Thyroid gland (tissue), 4 donors: ENCODE data around the gene WDR36. TPM values are rescaled to one million over a fixed set of nuclear protein-coding genes. Genes with fewer than 3 reads are reported as not detected.

Experiments used
- DNase-seq, 2 donors: peaks; one replicate each; pipeline ENCODE4 v3.0.0-alpha.2; 2019
- H3K27ac ChIP-seq, 3 donors: fragments of 200-600 bp; sonication (generic); 1 replicate in 2 of 3; 2 replicates in 1 of 3; pipeline ENCODE4 v1.5.1; 2016 to 2019; ENCODE audit warnings: mild to moderate bottlenecking in 1 of 3, moderate library complexity in 1 of 3
- H3K27me3 ChIP-seq: fragments of 200-600 bp; sonication (generic); one replicate; pipeline ENCODE4 v1.5.1; 2019
- H3K36me3 ChIP-seq, 2 donors: fragments of 200-600 bp; sonication (generic); one replicate each; pipeline ENCODE4 v1.5.1; 2016 to 2019
- H3K4me1 ChIP-seq, 2 donors: fragments of 200-600 bp; sonication (generic); one replicate each; pipeline ENCODE4 v1.5.1; 2017 to 2019
- H3K4me3 ChIP-seq, 3 donors: fragments of 200-600 bp; sonication (generic); replicated peaks in 1 of 3; 1 replicate in 2 of 3; 2 replicates in 1 of 3; pipeline ENCODE4 v1.5.1; 2016; ENCODE audit warnings: mild to moderate bottlenecking in 1 of 3
- H3K9me3 ChIP-seq: fragments of 200-600 bp; sonication (generic); one replicate; pipeline ENCODE4 v1.5.1; 2017
- CTCF ChIP-seq, 6 experiments: fragments of 200-600 bp in 3 of 6; fragments of 450-650 bp in 3 of 6; sonication (generic) in 3 of 6; IDR thresholded peaks; one replicate each; pipeline ENCODE4 v1.5.1; 2016 to 2019; ENCODE audit warnings: antibody characterized with exemption in 6 of 6, mild to moderate bottlenecking in 2 of 6, inconsistent platforms in 1 of 6, moderate library complexity in 1 of 6
- POLR2A ChIP-seq, 2 donors: fragments of 450-650 bp; IDR thresholded peaks; one replicate each; pipeline ENCODE4 v1.6.1; 2017; ENCODE audit warnings: antibody characterized with exemption in 2 of 2, mild to moderate bottlenecking in 2 of 2, moderate library complexity in 1 of 2
- WGBS, 2 donors: methylation state at CpG; one replicate each; pipeline ENCODE4 v1.1.5; 2017; 5-methylcytosine and 5-hydroxymethylcytosine counted together
- intact Hi-C: fragments of 100-400 bp; cut with DNase I; formaldehyde crosslinking; loops from one replicate; pipeline ENCODE4 v1.15.1; 2023
- total RNA-seq, 4 donors: library from RNA; depleted of rRNA; stranded (reverse); fragments of >200 nt; gene quantifications; one replicate each; pipeline ENCODE4 v1.2.3, GENCODE V29; 2016

WDR36 gene
- total RNA-seq, 4 donors from 2014 or later = 26.3 to 43.2 (median 30.4) TPM

GRCh38 chr5:111127453-111128195 lies 35.5 kb downstream of the WDR36 start:
- Histone ChIP-seq H3K4me1 (peaks cover 6 to 7% of the 10 kb centered on the region in 2 donors), H3K27me3 (no peaks in the 10 kb centered on the region), H3K9me3 (no peaks in the 10 kb centered on the region), H3K36me3 (peaks cover 15 to 25% of the 10 kb centered on the region in 2 donors), H3K4me3 (no peak overlapping the region), H3K27ac (no peak overlapping the region)
- intact Hi-C loops = no loop called here
- WGBS, 2 donors = 91 to 93% methylated on average over 3 of the region's 3 CpGs
- TF ChIP-seq POLR2A (IDR thresholded peaks at IDR 0.05) (no peak), CTCF (IDR thresholded peaks at IDR 0.05) (no peak)
- DNase-seq = no peak

GRCh38 chr5:111129938-111130337 lies 37.8 kb downstream of the WDR36 start:
- Histone ChIP-seq H3K9me3 (no peaks in the 10 kb centered on the region), H3K4me1 (peaks cover 6 to 7% of the 10 kb centered on the region in 2 donors), H3K36me3 (peaks cover 12 to 22% of the 10 kb centered on the region in 2 donors), H3K27ac (no peak overlapping the region), H3K27me3 (no peaks in the 10 kb centered on the region), H3K4me3 (no peak overlapping the region)
- 89 to 95% methylated on average over 3 of the region's 3 CpGs for WGBS, 2 donors
- intact Hi-C loops = no loop called here
- no peak for DNase-seq
- TF ChIP-seq CTCF (IDR thresholded peaks at IDR 0.05) = no peak
- no peak for TF ChIP-seq POLR2A (IDR thresholded peaks at IDR 0.05)

GRCh38 chr5:111131356-111131755 lies 39.2 kb downstream of the WDR36 start:
- no peak overlapping the region for H3K27ac ChIP-seq

GRCh38 chr5:111132076-111132475 lies 39.9 kb downstream of the WDR36 start:
- TF ChIP-seq POLR2A (IDR thresholded peaks at IDR 0.05) = no peak
- no peak for TF ChIP-seq CTCF (IDR thresholded peaks at IDR 0.05)
- WGBS, 2 donors = 56 to 67% methylated on average over 1 of the region's 1 CpG
- H3K36me3 ChIP-seq = peaks cover 5 to 6% of the 10 kb centered on the region in 2 donors
- intact Hi-C loops = no loop called here
- DNase-seq = no peak
- H3K4me1 ChIP-seq = peaks cover 6 to 7% of the 10 kb centered on the region in 2 donors
- no peak overlapping the region for H3K27ac ChIP-seq
- H3K27me3 ChIP-seq = no peaks in the 10 kb centered on the region
- H3K9me3 ChIP-seq = no peaks in the 10 kb centered on the region
- H3K4me3 ChIP-seq = no peak overlapping the region

More at GRCh38 chr5:111131356-111131755, 39.2 kb downstream of the WDR36 start:
- Histone ChIP-seq H3K36me3 (peaks cover 6 to 13% of the 10 kb centered on the region in 2 donors), H3K9me3 (no peaks in the 10 kb centered on the region), H3K27me3 (no peaks in the 10 kb centered on the region), H3K4me3 (no peak overlapping the region), H3K4me1 (peaks cover 6 to 7% of the 10 kb centered on the region in 2 donors)
- WGBS, 2 donors = 62 to 68% methylated on average over 2 of the region's 2 CpGs
- no peak for DNase-seq
- no peak for TF ChIP-seq CTCF (IDR thresholded peaks at IDR 0.05)
- TF ChIP-seq POLR2A (IDR thresholded peaks at IDR 0.05) = no peak
- intact Hi-C loops = no loop called here

GRCh38 chr5:111132731-111133435 lies 40.7 kb downstream of the WDR36 start:
- Histone ChIP-seq H3K36me3 (peaks cover 0 to under 1% of the 10 kb centered on the region in 2 donors), H3K27ac (no peak overlapping the region), H3K4me3 (no peak overlapping the region), H3K4me1 (peaks cover 6 to 7% of the 10 kb centered on the region in 2 donors), H3K27me3 (no peaks in the 10 kb centered on the region), H3K9me3 (no peaks in the 10 kb centered on the region)
- DNase-seq = no peak
- intact Hi-C loops = no loop called here
- TF ChIP-seq POLR2A (IDR thresholded peaks at IDR 0.05) (no peak), CTCF (IDR thresholded peaks at IDR 0.05) (no peak)
- WGBS, 2 donors = 85 to 94% methylated on average over 1 of the region's 1 CpG
